Loucy (cell line): Measurements from ENCODE around the gene BCORL1.

Experiments
- H2AFZ ChIP-seq: fragments of 200-600 bp; sonication (generic); 2 replicates; pipeline ENCODE4 v1.6.0; 2016; ENCODE audit warnings: antibody characterized with exemption, mild to moderate bottlenecking, low read length, moderate library complexity
- H3F3A ChIP-seq: fragments of 200-600 bp; 2 replicates; pipeline ENCODE4 v1.6.0; 2016; ENCODE audit warnings: antibody characterized with exemption, low read depth, mild to moderate bottlenecking
- H3K27me3 ChIP-seq: fragments of 200-600 bp; sonication (generic); 2 replicates; pipeline ENCODE4 v1.6.1; 2014; ENCODE audit warnings: low read length, mild to moderate bottlenecking; ENCODE audit not compliant: insufficient read depth, poor library complexity, severe bottlenecking
- H3K36me3 ChIP-seq: fragments of 200-600 bp; sonication (generic); 2 replicates; pipeline ENCODE4 v1.6.1; 2016; ENCODE audit warnings: low read length; ENCODE audit not compliant: insufficient read depth
- H3K4me1 ChIP-seq: fragments of 200-600 bp; sonication (generic); 2 replicates; pipeline ENCODE4 v1.5.1; 2014; ENCODE audit warnings: low read length, mild to moderate bottlenecking; ENCODE audit not compliant: insufficient read depth, poor library complexity, severe bottlenecking
- H3K4me2 ChIP-seq: fragments of 200-600 bp; sonication (generic); 2 replicates; pipeline ENCODE4 v1.6.0; 2014; ENCODE audit warnings: antibody characterized with exemption, low read length, low read depth, mild to moderate bottlenecking; ENCODE audit not compliant: poor library complexity, severe bottlenecking
- H3K4me3 ChIP-seq: fragments of 200-600 bp; sonication (generic); 2 replicates; pipeline ENCODE4 v1.5.1; 2014; ENCODE audit warnings: low read length, mild to moderate bottlenecking, mixed read lengths; ENCODE audit not compliant: poor library complexity, severe bottlenecking
- H3K79me2 ChIP-seq: fragments of 200-600 bp; sonication (generic); 2 replicates; pipeline ENCODE4 v1.6.1; 2014; ENCODE audit warnings: low read length; ENCODE audit not compliant: insufficient read depth
- H3K9ac ChIP-seq: fragments of 200-600 bp; sonication (generic); 2 replicates; pipeline ENCODE4 v1.6.0; 2014; ENCODE audit warnings: mild to moderate bottlenecking, low read depth, low read length, moderate library complexity; ENCODE audit not compliant: poor library complexity, severe bottlenecking
- H3K9me2 ChIP-seq: fragments of 200-600 bp; sonication (generic); replicated peaks from 2 replicates; pipeline ENCODE4 v1.6.1; 2016; ENCODE audit warnings: low read depth, low read length, mixed read lengths
- H3K9me3 ChIP-seq: fragments of 200-600 bp; sonication (generic); 2 replicates; pipeline ENCODE4 v1.6.1; 2014; ENCODE audit warnings: mild to moderate bottlenecking, antibody characterized with exemption, low read length, low read depth; ENCODE audit not compliant: insufficient read depth
- H4K20me1 ChIP-seq: fragments of 200-600 bp; sonication (generic); 2 replicates; pipeline ENCODE4 v1.6.0; 2014; ENCODE audit warnings: antibody characterized with exemption, low read length, mild to moderate bottlenecking; ENCODE audit not compliant: insufficient read depth, poor library complexity, severe bottlenecking
- EZH2phosphoT487 ChIP-seq: fragments of 200-600 bp; IDR thresholded peaks from 2 replicates; pipeline ENCODE4 v1.6.1; 2018; ENCODE audit warnings: antibody characterized with exemption, mild to moderate bottlenecking, moderate library complexity, borderline replicate concordance
- TF ChIP-seq, protein P1 (sequence below): fragments of 200-600 bp; sonication (generic); conservative IDR thresholded peaks from 2 replicates; pipeline ENCODE4 v1.5.1; 2014; ENCODE audit warnings: mild to moderate bottlenecking, antibody characterized with exemption, low read length

BCORL1 gene

GRCh38 chrX:129996120-129996519, 13.7 kb downstream of the BCORL1 start:
- H3K9me3 ChIP-seq: no peaks in the 10 kb centered on the region
- no peak overlapping the region for H3K4me2 ChIP-seq
- H3K9ac ChIP-seq: no peak overlapping the region
- H3K9me2 ChIP-seq: no peaks in the 10 kb centered on the region
- H3K36me3 ChIP-seq: peaks cover 4% of the 10 kb centered on the region; the same call in 1 of the 2 replicates
- no peak overlapping the region for H3K4me3 ChIP-seq
- H2AFZ ChIP-seq: no peak overlapping the region
- H3K27me3 ChIP-seq: no peaks in the 10 kb centered on the region
- no peaks in the 10 kb centered on the region for H3K4me1 ChIP-seq
- peaks cover 30% of the 10 kb centered on the region for H4K20me1 ChIP-seq
- H3K79me2 ChIP-seq: peaks cover 83% of the 10 kb centered on the region
- no peak for TF ChIP-seq EZH2phosphoT487
- TF ChIP-seq, protein P1, sequence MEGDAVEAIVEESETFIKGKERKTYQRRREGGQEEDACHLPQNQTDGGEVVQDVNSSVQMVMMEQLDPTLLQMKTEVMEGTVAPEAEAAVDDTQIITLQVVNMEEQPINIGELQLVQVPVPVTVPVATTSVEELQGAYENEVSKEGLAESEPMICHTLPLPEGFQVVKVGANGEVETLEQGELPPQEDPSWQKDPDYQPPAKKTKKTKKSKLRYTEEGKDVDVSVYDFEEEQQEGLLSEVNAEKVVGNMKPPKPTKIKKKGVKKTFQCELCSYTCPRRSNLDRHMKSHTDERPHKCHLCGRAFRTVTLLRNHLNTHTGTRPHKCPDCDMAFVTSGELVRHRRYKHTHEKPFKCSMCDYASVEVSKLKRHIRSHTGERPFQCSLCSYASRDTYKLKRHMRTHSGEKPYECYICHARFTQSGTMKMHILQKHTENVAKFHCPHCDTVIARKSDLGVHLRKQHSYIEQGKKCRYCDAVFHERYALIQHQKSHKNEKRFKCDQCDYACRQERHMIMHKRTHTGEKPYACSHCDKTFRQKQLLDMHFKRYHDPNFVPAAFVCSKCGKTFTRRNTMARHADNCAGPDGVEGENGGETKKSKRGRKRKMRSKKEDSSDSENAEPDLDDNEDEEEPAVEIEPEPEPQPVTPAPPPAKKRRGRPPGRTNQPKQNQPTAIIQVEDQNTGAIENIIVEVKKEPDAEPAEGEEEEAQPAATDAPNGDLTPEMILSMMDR: no peak
- H3F3A ChIP-seq: no peaks in the 10 kb centered on the region

GRCh38 chrX:129997086-129997485, 14.7 kb downstream of the BCORL1 start:
- Histone ChIP-seq H3K4me2 (no peak overlapping the region), H3K36me3 (peaks cover 4% of the 10 kb centered on the region; the same call in 1 of the 2 replicates), H3K79me2 (peaks cover 84% of the 10 kb centered on the region), H3K4me1 (no peaks in the 10 kb centered on the region), H2AFZ (no peak overlapping the region), H3K4me3 (no peak overlapping the region), H4K20me1 (peaks cover 30% of the 10 kb centered on the region), H3K9me3 (no peaks in the 10 kb centered on the region), H3K9me2 (no peaks in the 10 kb centered on the region), H3K27me3 (no peaks in the 10 kb centered on the region), H3F3A (no peaks in the 10 kb centered on the region), H3K9ac (no peak overlapping the region)
- no peak for TF ChIP-seq EZH2phosphoT487
- TF ChIP-seq, protein P1: no peak

DNA sequence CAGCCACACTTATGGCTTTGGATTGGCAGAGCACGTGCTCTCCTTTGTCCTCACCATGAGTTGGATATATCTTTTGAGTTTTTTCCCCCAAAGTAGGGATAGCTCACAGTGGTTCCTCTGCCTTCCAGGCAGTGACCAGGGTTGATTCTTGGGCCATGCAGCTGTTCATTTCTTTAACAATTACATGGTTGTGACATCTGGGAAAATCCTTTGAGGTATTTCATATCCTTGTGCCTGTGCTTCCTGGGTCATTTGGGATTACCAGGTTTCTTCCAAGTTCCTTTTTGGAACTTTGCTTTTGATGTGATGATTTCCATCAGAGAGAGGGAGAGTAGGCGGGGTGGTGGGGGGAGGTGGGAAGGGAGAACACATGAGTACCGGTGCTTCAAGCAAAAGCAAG, 15.6 kb downstream of the BCORL1 start:
- H3F3A ChIP-seq: no peaks in the 10 kb centered on the region
- peaks cover 81% of the 10 kb centered on the region for H3K79me2 ChIP-seq
- no peaks in the 10 kb centered on the region for H3K27me3 ChIP-seq
- TF ChIP-seq, protein P1: no peak
- no peak for TF ChIP-seq EZH2phosphoT487
- no peaks in the 10 kb centered on the region for H3K9me3 ChIP-seq
- H3K4me2 ChIP-seq: no peak overlapping the region
- H2AFZ ChIP-seq: no peak overlapping the region
- no peak overlapping the region for H3K4me3 ChIP-seq
- no peak overlapping the region for H3K9ac ChIP-seq
- peaks cover 28% of the 10 kb centered on the region for H4K20me1 ChIP-seq
- H3K9me2 ChIP-seq: no peaks in the 10 kb centered on the region
- peaks cover 4% of the 10 kb centered on the region; the same call in 1 of the 2 replicates for H3K36me3 ChIP-seq
- no peaks in the 10 kb centered on the region for H3K4me1 ChIP-seq
